HepG2 (cell line): ENCODE results near the gene ROCK1. TPM values are rescaled to one million over a fixed set of nuclear protein-coding genes. Genes with fewer than 3 reads are reported as not detected.

Experiments
- ATAC-seq: fragments of 200-7000 bp; cut with Tn5 transposase; 3 replicates; pipeline ENCODE4 v1.9.1; 2020; ENCODE audit warnings: mild to moderate bottlenecking, moderate library complexity
- BruUV-seq: library from RNA; stranded (reverse); fragments of 400-500 nt; replicated peaks from 2 replicates; lab custom pipeline; 2021; lab: Mats Ljungman, UMichigan
- CTCF ChIA-PET: fragments of 300-600 bp; formaldehyde crosslinking; extraction: SDS; loops from one replicate; lab custom pipeline; 2021; ENCODE audit warnings: low total read pairs, inconsistent platforms, low intra/inter-chr PET ratio; lab: Yijun Ruan, JAX
- POLR2A ChIA-PET: fragments of 350-600 bp; sonication (Branson Sonifier 250); formaldehyde crosslinking; loops from one replicate; lab custom pipeline; 2020; ENCODE audit warnings: antibody characterized with exemption, inconsistent platforms; lab: Yijun Ruan, JAX
- DNase-seq: peaks from one replicate; pipeline ENCODE4 v3.0.0-alpha.2; 2015; ENCODE audit warnings: low spot score
- FAIRE-seq: peaks from 3 replicates; lab custom pipeline; 2011; peaks lifted over from hg19 to GRCh38; lab: Jason Lieb, UNC
- H2AFZ ChIP-seq: one replicate; pipeline ENCODE4 v1.6.1; 2011; ENCODE audit warnings: low read length, inconsistent platforms
- H3K27ac ChIP-seq: fragments of 300-600 bp; 3 replicates; pipeline ENCODE4 v1.8.0; 2011; ENCODE audit warnings: mixed run types, mild to moderate bottlenecking, mixed read lengths, low read length, inconsistent platforms; ENCODE audit not compliant: insufficient read depth; ENCODE audit errors: extremely low read length
- H3K27me3 ChIP-seq, 2 experiments: fragments of 200-600 bp in 1 of 2; 2 replicates in 1 of 2; 3 replicates in 1 of 2; pipeline versions ENCODE4 v1.6.0 to v1.8.0; 2011; ENCODE audit warnings: low read length in 2 of 2, mild to moderate bottlenecking in 2 of 2, moderate library complexity in 2 of 2, inconsistent platforms in 1 of 2; ENCODE audit not compliant: insufficient read depth in 2 of 2, control insufficient read depth in 1 of 2
- H3K36me3 ChIP-seq, 2 experiments: fragments of 200-600 bp in 1 of 2; replicated peaks in 1 of 2; 2 replicates in 1 of 2; 3 replicates in 1 of 2; pipeline versions ENCODE4 v1.5.1 to v1.8.0; 2011; ENCODE audit warnings: low read length in 2 of 2, inconsistent platforms in 1 of 2; ENCODE audit not compliant: insufficient read depth in 2 of 2, control insufficient read depth in 1 of 2
- H3K4me1 ChIP-seq: 2 replicates; pipeline ENCODE4 v1.5.1; 2012; ENCODE audit warnings: low read length, inconsistent platforms; ENCODE audit not compliant: insufficient read depth
- H3K4me2 ChIP-seq: 2 replicates; pipeline ENCODE4 v1.6.0; 2011; ENCODE audit warnings: low read depth, low read length, inconsistent platforms
- H3K4me3 ChIP-seq, 3 experiments: fragments of 200-600 bp in 1 of 3; sonication (generic), shearing (Covaris generic) in 1 of 3; replicated peaks in 1 of 3; 2 replicates each; pipeline ENCODE4 v1.5.1; 2011 to 2016; ENCODE audit warnings: low read length in 3 of 3, inconsistent platforms in 2 of 3, low read depth in 2 of 3, mild to moderate bottlenecking in 2 of 3, control low read depth in 1 of 3, mixed read lengths in 1 of 3; ENCODE audit not compliant: insufficient read depth in 1 of 3
- H3K79me2 ChIP-seq: one replicate; pipeline ENCODE4 v1.6.1; 2011; ENCODE audit warnings: low read length, inconsistent platforms; ENCODE audit not compliant: insufficient read depth
- H3K9ac ChIP-seq: 2 replicates; pipeline ENCODE4 v1.6.0; 2011; ENCODE audit warnings: mild to moderate bottlenecking, low read depth, low read length, inconsistent platforms; ENCODE audit not compliant: insufficient read depth
- H3K9me3 ChIP-seq: 2 replicates; pipeline ENCODE4 v1.5.1; 2012; ENCODE audit warnings: mild to moderate bottlenecking, low read length
- H4K20me1 ChIP-seq: 2 replicates; pipeline ENCODE4 v1.6.0; 2011; ENCODE audit warnings: inconsistent platforms, mild to moderate bottlenecking, low read length, moderate library complexity; ENCODE audit not compliant: insufficient read depth
- ATAD3A ChIP-seq: sonication (generic); formaldehyde crosslinking; IDR thresholded peaks from 2 replicates; pipeline ENCODE4 v1.4.0; 2020; ENCODE audit warnings: missing genetic modification reagents
- ATF3 ChIP-seq: sonication (generic); formaldehyde crosslinking; IDR thresholded peaks from 2 replicates; pipeline ENCODE4 v1.4.0; 2020; ENCODE audit warnings: missing genetic modification reagents
- BCL3 ChIP-seq: sonication (generic); formaldehyde crosslinking; IDR thresholded peaks from 2 replicates; pipeline ENCODE4 v1.5.1; 2020; ENCODE audit warnings: mild to moderate bottlenecking, missing genetic modification reagents, moderate library complexity
- CBX1 ChIP-seq: IDR thresholded peaks from one replicate; pipeline ENCODE4 v1.6.1; 2016; ENCODE audit warnings: antibody characterized with exemption, low read depth
- DMTF1 ChIP-seq: sonication (generic); formaldehyde crosslinking; IDR thresholded peaks from 2 replicates; pipeline ENCODE4 v1.4.0; 2020; ENCODE audit warnings: mild to moderate bottlenecking, missing genetic modification reagents
- GABPA ChIP-seq, 2 experiments: IDR thresholded peaks; 2 replicates each; pipeline ENCODE4 v1.6.1; 2011 to 2016; ENCODE audit warnings: low read depth in 2 of 2, low read length in 1 of 2, missing biosample characterization in 1 of 2, missing genetic modification characterization in 1 of 2
- ISL2 ChIP-seq: sonication (generic); formaldehyde crosslinking; IDR thresholded peaks from 2 replicates; pipeline ENCODE4 v1.5.0; 2020; ENCODE audit warnings: missing genetic modification reagents
- NFIC ChIP-seq: IDR thresholded peaks from 2 replicates; pipeline ENCODE4 v1.6.1; 2012; ENCODE audit warnings: mild to moderate bottlenecking, low read length, inconsistent platforms
- PCBP2 ChIP-seq: fragments of 200-400 bp; formaldehyde crosslinking; optimal IDR thresholded peaks from 2 replicates; pipeline ENCODE3; 2018; ENCODE audit warnings: low read length, low read depth; ENCODE audit not compliant: poor library complexity, severe bottlenecking
- SOX5 ChIP-seq: IDR thresholded peaks from 2 replicates; pipeline ENCODE4 v1.6.1; 2016; ENCODE audit warnings: borderline replicate concordance
- ZNF33B ChIP-seq: sonication (generic); formaldehyde crosslinking; IDR thresholded peaks from 2 replicates; pipeline ENCODE4 v1.5.1; 2020; ENCODE audit warnings: mild to moderate bottlenecking, missing genetic modification reagents
- ZNF441 ChIP-seq: sonication (generic); formaldehyde crosslinking; IDR thresholded peaks from 2 replicates; pipeline ENCODE4 v1.7.0; 2021; ENCODE audit warnings: missing genetic modification reagents, borderline replicate concordance
- ZNF703 ChIP-seq: sonication (generic); formaldehyde crosslinking; IDR thresholded peaks from 2 replicates; pipeline ENCODE4 v1.5.1; 2020; ENCODE audit warnings: missing genetic modification reagents, mild to moderate bottlenecking, moderate library complexity, borderline replicate concordance
- ZNF776 ChIP-seq: sonication (generic); formaldehyde crosslinking; IDR thresholded peaks from 2 replicates; pipeline ENCODE4 v1.4.0; 2020; ENCODE audit warnings: mild to moderate bottlenecking, missing genetic modification reagents
- ZSCAN12 ChIP-seq: sonication (generic); formaldehyde crosslinking; IDR thresholded peaks from 2 replicates; pipeline ENCODE4 v1.9.0; 2021; ENCODE audit warnings: mild to moderate bottlenecking, missing genetic modification reagents
- WGBS: methylation state at CpG from one replicate; pipeline ENCODE4 v1.1.6; 2017; ENCODE audit warnings: low lambda C conversion rate; 5-methylcytosine and 5-hydroxymethylcytosine counted together
- in situ Hi-C: cut with HindIII; loops from 2 replicates; pipeline ENCODE4 v1.10.0; 2017; ENCODE audit warnings: low pct_unique_long_range_greater_than_20kb; ENCODE audit not compliant: extremely low pct_ligation_motif_present
- intact Hi-C: fragments of 100-400 bp; cut with micrococcal nuclease; formaldehyde crosslinking; loops from one replicate; pipeline ENCODE4 v1.10.0; 2022; ENCODE audit not compliant: unreplicated experiment
- polyA plus RNA-seq, 8 experiments: library from polyadenylated mRNA; depleted of rRNA in 3 of 8; stranded (reverse) in 7 of 8; unstranded in 1 of 8; fragments of >200 nt; fragmentation: Illumina TruSeq in 4 of 8; extraction: Trizol in 4 of 8; gene quantifications; 2 replicates each; pipeline versions ENCODE4 v1.2.1 to v1.2.3, GENCODE V29; 2011 to 2016; ENCODE audit warnings: low read depth in 4 of 8, missing spikeins in 1 of 8, mixed read lengths in 1 of 8; ENCODE audit not compliant: insufficient read depth in 1 of 8
- total RNA-seq, 5 experiments: library from RNA; depleted of rRNA; stranded (reverse); fragments of >200 nt; fragmentation: Illumina TruSeq; extraction: Trizol; gene quantifications; 2 replicates each; pipeline ENCODE4 v1.2.3, GENCODE V29; 2016; ENCODE audit warnings: low read depth in 1 of 5
- TF ChIP-seq, protein P1 (sequence below): sonication (generic); formaldehyde crosslinking; IDR thresholded peaks from 2 replicates; pipeline ENCODE4 v1.4.0; 2020; ENCODE audit warnings: missing genetic modification reagents
- TF ChIP-seq, protein P2 (sequence below): sonication (generic); formaldehyde crosslinking; IDR thresholded peaks from 2 replicates; pipeline ENCODE4 v1.8.0; 2022; ENCODE audit warnings: mild to moderate bottlenecking, missing genetic modification reagents; ENCODE audit not compliant: insufficient replicate concordance

Gene ROCK1
- total and polyA plus RNA-seq, 2 of the 13 experiments (the other 11 are each of a cell fraction or from before 2014, with no cell fraction given), result 10.5 to 27.2 TPM

DNA sequence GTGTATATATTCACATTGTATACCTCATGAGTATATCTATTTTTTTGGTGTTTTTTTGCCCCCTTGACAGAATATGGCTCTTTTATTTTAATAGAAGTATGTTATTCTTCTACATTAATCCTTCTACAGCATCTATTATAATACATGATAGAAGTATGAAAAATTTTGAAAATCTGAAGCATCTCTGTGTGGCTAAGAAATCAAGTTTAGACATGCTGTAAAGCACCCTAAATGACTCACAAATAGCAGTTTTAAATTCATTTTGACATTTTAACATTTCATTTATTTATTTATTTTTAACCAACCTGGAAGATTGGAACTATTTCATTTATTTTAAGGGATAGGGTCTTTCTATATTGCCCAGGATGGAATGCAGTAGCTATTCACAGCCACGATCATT, 33.8 kb upstream of the ROCK1 start:
- FAIRE-seq, result no peak
- Histone ChIP-seq H3K27me3 (no peaks in the 10 kb centered on the region), H3K79me2 (no peaks in the 10 kb centered on the region), H3K9ac (no peak overlapping the region), H4K20me1 (no peaks in the 10 kb centered on the region), H3K4me2 (no peak overlapping the region), H3K36me3 (no peaks in the 10 kb centered on the region), H3K4me3 (no peak overlapping the region), H3K27ac (no peak overlapping the region), H3K9me3 (no peaks in the 10 kb centered on the region), H2AFZ (no peak overlapping the region), H3K4me1 (peaks cover 6% of the 10 kb centered on the region; the same call in 1 of the 2 replicates)
- intact Hi-C loops, result no loop called here
- POLR2A ChIA-PET, result no interaction called here
- no TSS peak for BruUV-seq
- WGBS, result 6% methylated on average over 1 of the region's 1 CpG
- DNase-seq, result no peak
- no peak for ATAC-seq
- in situ Hi-C loops, result no loop called here
- CTCF ChIA-PET, result no interaction called here
- TF ChIP-seq ISL2 (CRISPR knock-in tag), result no peak
- TF ChIP-seq CBX1, result no peak
- no peak for TF ChIP-seq SOX5 (CRISPR knock-in tag)
- TF ChIP-seq ZSCAN12, result no peak
- no peak for TF ChIP-seq ZNF703 (CRISPR knock-in tag)
- no peak for TF ChIP-seq ZNF33B (CRISPR knock-in tag)
- no peak for TF ChIP-seq BCL3 (CRISPR knock-in tag)
- no peak for TF ChIP-seq DMTF1
- TF ChIP-seq ZNF776 (CRISPR knock-in tag), result no peak
- no peak for TF ChIP-seq ZNF441 (CRISPR knock-in tag)
- TF ChIP-seq, protein P1, sequence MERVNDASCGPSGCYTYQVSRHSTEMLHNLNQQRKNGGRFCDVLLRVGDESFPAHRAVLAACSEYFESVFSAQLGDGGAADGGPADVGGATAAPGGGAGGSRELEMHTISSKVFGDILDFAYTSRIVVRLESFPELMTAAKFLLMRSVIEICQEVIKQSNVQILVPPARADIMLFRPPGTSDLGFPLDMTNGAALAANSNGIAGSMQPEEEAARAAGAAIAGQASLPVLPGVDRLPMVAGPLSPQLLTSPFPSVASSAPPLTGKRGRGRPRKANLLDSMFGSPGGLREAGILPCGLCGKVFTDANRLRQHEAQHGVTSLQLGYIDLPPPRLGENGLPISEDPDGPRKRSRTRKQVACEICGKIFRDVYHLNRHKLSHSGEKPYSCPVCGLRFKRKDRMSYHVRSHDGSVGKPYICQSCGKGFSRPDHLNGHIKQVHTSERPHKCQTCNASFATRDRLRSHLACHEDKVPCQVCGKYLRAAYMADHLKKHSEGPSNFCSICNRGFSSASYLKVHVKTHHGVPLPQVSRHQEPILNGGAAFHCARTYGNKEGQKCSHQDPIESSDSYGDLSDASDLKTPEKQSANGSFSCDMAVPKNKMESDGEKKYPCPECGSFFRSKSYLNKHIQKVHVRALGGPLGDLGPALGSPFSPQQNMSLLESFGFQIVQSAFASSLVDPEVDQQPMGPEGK (CRISPR knock-in tag), result no peak
- TF ChIP-seq ATAD3A (CRISPR knock-in tag), result no peak
- TF ChIP-seq PCBP2, result no peak
- TF ChIP-seq, protein P2, sequence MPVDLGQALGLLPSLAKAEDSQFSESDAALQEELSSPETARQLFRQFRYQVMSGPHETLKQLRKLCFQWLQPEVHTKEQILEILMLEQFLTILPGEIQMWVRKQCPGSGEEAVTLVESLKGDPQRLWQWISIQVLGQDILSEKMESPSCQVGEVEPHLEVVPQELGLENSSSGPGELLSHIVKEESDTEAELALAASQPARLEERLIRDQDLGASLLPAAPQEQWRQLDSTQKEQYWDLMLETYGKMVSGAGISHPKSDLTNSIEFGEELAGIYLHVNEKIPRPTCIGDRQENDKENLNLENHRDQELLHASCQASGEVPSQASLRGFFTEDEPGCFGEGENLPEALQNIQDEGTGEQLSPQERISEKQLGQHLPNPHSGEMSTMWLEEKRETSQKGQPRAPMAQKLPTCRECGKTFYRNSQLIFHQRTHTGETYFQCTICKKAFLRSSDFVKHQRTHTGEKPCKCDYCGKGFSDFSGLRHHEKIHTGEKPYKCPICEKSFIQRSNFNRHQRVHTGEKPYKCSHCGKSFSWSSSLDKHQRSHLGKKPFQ, result no peak
- no peak for TF ChIP-seq ATF3 (CRISPR knock-in tag)
- no peak for TF ChIP-seq NFIC
- no peak for TF ChIP-seq GABPA (IDR thresholded peaks at IDR 0.05; ENCODE audit: low read depth, low read length)
- no peak for TF ChIP-seq GABPA (CRISPR knock-in tag; IDR thresholded peaks at IDR 0.05; ENCODE audit: low read depth)
